Subcutaneous abdominal adipose tissue (tissue), 5 donors: ENCODE data around the gene IREB2.
"Not testable (repeated sequence)": the region's sequence is repeated elsewhere in the genome, so short reads cannot be mapped to it uniquely, and the experiment has no call there.

Experiments used
- H3K27ac ChIP-seq: one replicate; pipeline ENCODE4 v1.7.0; 2013; ENCODE audit warnings: low read depth, mild to moderate bottlenecking, inconsistent platforms, low read length, moderate library complexity
- H3K27me3 ChIP-seq, 5 donors: one replicate each; pipeline ENCODE4 v1.7.0; 2013; ENCODE audit warnings: low read length in 5 of 5, inconsistent platforms in 1 of 5; ENCODE audit not compliant: control insufficient read depth in 5 of 5, insufficient read depth in 4 of 5
- H3K36me3 ChIP-seq, 5 donors: one replicate each; pipeline ENCODE4 v1.7.0; 2013; ENCODE audit warnings: low read length in 5 of 5; ENCODE audit not compliant: control insufficient read depth in 5 of 5, insufficient read depth in 5 of 5
- H3K4me1 ChIP-seq, 5 donors: one replicate each; pipeline ENCODE4 v1.7.0; 2013; ENCODE audit warnings: low read length in 5 of 5, mild to moderate bottlenecking in 3 of 5, moderate library complexity in 1 of 5; ENCODE audit not compliant: control insufficient read depth in 5 of 5, insufficient read depth in 5 of 5
- H3K4me3 ChIP-seq, 5 donors: one replicate each; pipeline ENCODE4 v1.7.0; 2013; ENCODE audit warnings: low read length in 5 of 5, low read depth in 1 of 5
- H3K9ac ChIP-seq, 5 donors: one replicate each; pipeline ENCODE4 v1.7.0; 2013; ENCODE audit warnings: low read length in 5 of 5, mild to moderate bottlenecking in 4 of 5, moderate library complexity in 3 of 5
- H3K9me3 ChIP-seq, 5 donors: one replicate each; pipeline ENCODE4 v1.7.0; 2013; ENCODE audit warnings: low read length in 5 of 5; ENCODE audit not compliant: control insufficient read depth in 5 of 5
- donor health status: healthy.
- donor health status: healthy.
- donor health status: healthy.
- donor health status: healthy.
- donor health status: healthy.

Gene IREB2

GRCh38 chr15:78394981-78395616, 42.9 kb upstream of the IREB2 start:
- Histone ChIP-seq H3K27me3 (no peaks in the 10 kb centered on the region), H3K9me3 (no peaks in the 10 kb centered on the region), H3K4me1 (peaks cover 3 to 43% (median 29%) of the 10 kb centered on the region in 5 donors), H3K36me3 (no peaks in the 10 kb centered on the region), H3K9ac (no peak overlapping the region), H3K27ac (no peak overlapping the region), H3K4me3 (no peak overlapping the region)

- Histone ChIP-seq H3K9ac (no peak overlapping the region), H3K9me3 (no peaks in the 10 kb centered on the region), H3K36me3 (no peaks in the 10 kb centered on the region), H3K4me1 (peaks cover 3 to 33% (median 23%) of the 10 kb centered on the region in 5 donors), H3K27me3 (no peaks in the 10 kb centered on the region), H3K4me3 (no peak overlapping the region), H3K27ac (no peak overlapping the region)
Measured at GRCh38 chr15:78396186-78396814, 41.7 kb upstream of the IREB2 start.

GRCh38 chr15:78396976-78397375, 41.0 kb upstream of the IREB2 start:
- Histone ChIP-seq H3K27me3 (no peaks in the 10 kb centered on the region), H3K27ac (no peak overlapping the region), H3K4me3 (no peak overlapping the region), H3K9me3 (no peaks in the 10 kb centered on the region), H3K9ac (no peak overlapping the region), H3K4me1 (peaks cover 3 to 33% (median 23%) of the 10 kb centered on the region in 5 donors), H3K36me3 (no peaks in the 10 kb centered on the region)

GRCh38 chr15:78397382-78397781, 40.6 kb upstream of the IREB2 start:
- Histone ChIP-seq H3K36me3 (no peaks in the 10 kb centered on the region), H3K27me3 (no peaks in the 10 kb centered on the region)

GRCh38 chr15:78398076-78398825, 39.8 kb upstream of the IREB2 start:
- Histone ChIP-seq H3K9ac (peak overlapping the region in 1 of 5 donors; percentile 17), H3K36me3 (no peaks in the 10 kb centered on the region), H3K4me3 (no peak overlapping the region), H3K27ac (no peak overlapping the region), H3K4me1 (peaks cover 3 to 33% (median 23%) of the 10 kb centered on the region in 5 donors), H3K27me3 (no peaks in the 10 kb centered on the region), H3K9me3 (no peaks in the 10 kb centered on the region)

More at GRCh38 chr15:78397382-78397781, 40.6 kb upstream of the IREB2 start:
- H3K9ac ChIP-seq: no peak overlapping the region
- no peak overlapping the region for H3K27ac ChIP-seq
- no peak overlapping the region for H3K4me3 ChIP-seq
- no peaks in the 10 kb centered on the region for H3K9me3 ChIP-seq
- H3K4me1 ChIP-seq: peaks cover 3 to 33% (median 23%) of the 10 kb centered on the region in 5 donors

GRCh38 chr15:78399091-78399490, 38.9 kb upstream of the IREB2 start:
- no peaks in the 10 kb centered on the region for H3K9me3 ChIP-seq
- H3K4me3 ChIP-seq: peak overlapping the region in 1 of 5 donors; percentile 5
- no peak overlapping the region for H3K9ac ChIP-seq
- no peak overlapping the region for H3K27ac ChIP-seq
- peaks cover 3 to 33% (median 23%) of the 10 kb centered on the region in 5 donors for H3K4me1 ChIP-seq
- no peaks in the 10 kb centered on the region for H3K27me3 ChIP-seq
- no peaks in the 10 kb centered on the region for H3K36me3 ChIP-seq

GRCh38 chr15:78402061-78402610, 35.9 kb upstream of the IREB2 start:
- no peaks in the 10 kb centered on the region for H3K36me3 ChIP-seq

GRCh38 chr15:78404125-78404524, 33.9 kb upstream of the IREB2 start:
- Histone ChIP-seq H3K9ac (no peak overlapping the region), H3K9me3 (no peaks in the 10 kb centered on the region), H3K4me3 (no peak overlapping the region), H3K27ac (no peak overlapping the region), H3K36me3 (no peaks in the 10 kb centered on the region), H3K27me3 (peaks cover 0 to 8% (median 4%) of the 10 kb centered on the region in 5 donors), H3K4me1 (peaks cover 0 to 7% (median 6%) of the 10 kb centered on the region in 5 donors)

More at GRCh38 chr15:78402061-78402610, 35.9 kb upstream of the IREB2 start:
- no peak overlapping the region for H3K27ac ChIP-seq
- H3K27me3 ChIP-seq: peaks cover 0 to 8% (median 4%) of the 10 kb centered on the region in 5 donors
- no peak overlapping the region for H3K4me3 ChIP-seq
- no peak overlapping the region for H3K9ac ChIP-seq
- peaks cover 2 to 25% (median 15%) of the 10 kb centered on the region in 5 donors for H3K4me1 ChIP-seq
- no peaks in the 10 kb centered on the region for H3K9me3 ChIP-seq

- not testable (repeated sequence) for H3K9ac ChIP-seq, H3K9me3 ChIP-seq, H3K4me1 ChIP-seq, H3K36me3 ChIP-seq, H3K4me3 ChIP-seq, H3K27ac ChIP-seq, H3K27me3 ChIP-seq
Measured at GRCh38 chr15:78404796-78405195, 33.2 kb upstream of the IREB2 start.
